Neuron (in vitro differentiated cells): ENCODE measurements around the gene STOML1.

ENCODE experiments used
- H2AFZ ChIP-seq: one replicate; pipeline ENCODE4 v1.6.1; 2013; ENCODE audit warnings: low read depth, mild to moderate bottlenecking, inconsistent platforms, low read length, moderate library complexity
- H3K27me3 ChIP-seq: one replicate; pipeline ENCODE4 v1.6.1; 2013; ENCODE audit warnings: low read length; ENCODE audit not compliant: insufficient read depth
- H3K36me3 ChIP-seq: one replicate; pipeline ENCODE4 v1.6.1; 2013; ENCODE audit warnings: low read length; ENCODE audit not compliant: insufficient read depth
- H3K4me1 ChIP-seq: one replicate; pipeline ENCODE4 v1.6.1; 2013; ENCODE audit warnings: low read length; ENCODE audit not compliant: insufficient read depth
- H3K4me3 ChIP-seq: 2 replicates; pipeline ENCODE4 v1.5.1; 2013; ENCODE audit warnings: mild to moderate bottlenecking, low read length, moderate library complexity
- H3K9me3 ChIP-seq: one replicate; pipeline ENCODE4 v1.6.1; 2013; ENCODE audit warnings: low read length

STOML1 gene

DNA sequence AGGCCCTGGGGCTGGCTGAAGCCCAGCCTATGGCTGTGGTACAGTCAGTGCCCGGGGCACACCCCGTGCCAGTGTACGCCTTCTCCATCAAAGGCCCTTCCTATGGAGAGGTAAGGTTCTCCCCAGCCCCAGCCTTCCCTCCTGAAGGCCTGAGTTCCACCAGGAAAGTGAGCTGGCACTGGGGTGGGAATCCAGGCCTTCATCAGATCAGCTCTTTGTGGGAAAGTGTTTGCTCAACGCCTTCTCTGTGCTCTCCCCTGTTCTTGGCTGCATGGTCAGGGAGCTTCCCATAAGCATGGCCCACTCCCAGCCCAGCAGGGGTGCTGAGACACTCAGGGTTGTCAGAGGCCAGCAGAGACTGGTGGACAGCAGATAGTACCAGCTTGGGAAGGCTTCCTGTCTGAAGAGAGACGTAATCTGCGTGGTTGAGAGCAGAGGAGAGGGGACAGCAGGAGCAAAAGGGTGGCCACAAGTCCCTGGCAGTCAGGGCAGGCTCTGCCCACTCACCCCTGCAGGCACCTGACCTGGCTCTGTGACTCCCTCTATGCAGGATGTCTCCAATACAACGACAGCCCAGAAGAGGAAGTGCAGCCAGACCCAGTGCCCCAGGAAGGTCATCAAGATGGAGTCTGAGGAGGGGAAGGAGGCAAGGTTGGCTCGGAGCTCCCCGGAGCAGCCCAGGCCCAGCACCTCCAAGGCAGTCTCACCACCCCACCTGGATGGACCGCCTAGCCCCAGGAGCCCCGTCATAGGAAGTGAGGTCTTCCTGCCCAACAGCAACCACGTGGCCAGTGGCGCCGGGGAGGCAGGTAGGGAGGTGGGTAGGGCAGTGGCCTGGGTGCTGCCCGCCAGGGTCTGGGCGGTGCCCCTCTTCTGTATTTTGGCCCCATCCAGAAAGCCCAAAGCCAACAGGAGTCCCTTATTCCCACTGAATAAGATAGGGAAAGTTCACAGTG is 40.8 kb upstream of the STOML1 start:
- Histone ChIP-seq H2AFZ (no peak overlapping the region), H3K27me3 (no peaks in the 10 kb centered on the region), H3K36me3 (peaks cover 18% of the 10 kb centered on the region), H3K4me3 (no peak overlapping the region), H3K4me1 (peaks cover 3% of the 10 kb centered on the region), H3K9me3 (no peaks in the 10 kb centered on the region)

- Histone ChIP-seq H3K4me3 (no peak overlapping the region), H3K36me3 (peaks cover 18% of the 10 kb centered on the region), H3K27me3 (no peaks in the 10 kb centered on the region), H2AFZ (no peak overlapping the region), H3K4me1 (peaks cover 1% of the 10 kb centered on the region), H3K9me3 (no peaks in the 10 kb centered on the region)
Observed at GRCh38 chr15:74032046-74032445, 40.0 kb upstream of the STOML1 start.

DNA sequence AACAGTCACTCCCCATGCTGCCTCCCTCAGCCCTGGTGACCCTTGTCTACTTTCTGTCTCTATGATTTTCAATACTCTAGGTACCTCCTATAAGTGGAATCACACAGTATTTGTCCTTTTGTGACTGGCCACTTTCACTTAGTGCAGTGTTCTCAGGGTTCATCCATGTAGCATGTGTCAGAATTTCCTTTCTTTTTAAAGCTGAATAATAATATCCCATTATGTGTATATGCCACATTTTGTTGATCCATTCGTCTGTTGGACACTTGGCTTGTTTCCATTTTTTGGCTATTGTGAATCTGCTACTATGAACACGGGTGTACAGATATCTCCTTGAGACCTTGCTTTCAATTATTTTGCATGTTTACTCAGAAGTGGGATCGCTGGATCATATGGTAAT is 36.6 kb upstream of the STOML1 start:
- Histone ChIP-seq H3K9me3 (no peaks in the 10 kb centered on the region), H3K27me3 (no peaks in the 10 kb centered on the region), H3K4me1 (no peaks in the 10 kb centered on the region), H3K36me3 (peaks cover 20% of the 10 kb centered on the region), H2AFZ (no peak overlapping the region), H3K4me3 (no peak overlapping the region)

GRCh38 chr15:74027688-74028087 is 35.6 kb upstream of the STOML1 start:
- peaks cover 28% of the 10 kb centered on the region for H3K36me3 ChIP-seq
- H2AFZ ChIP-seq, result no peak overlapping the region
- H3K4me3 ChIP-seq, result no peak overlapping the region
- H3K27me3 ChIP-seq, result no peaks in the 10 kb centered on the region
- no peaks in the 10 kb centered on the region for H3K9me3 ChIP-seq
- no peaks in the 10 kb centered on the region for H3K4me1 ChIP-seq

GRCh38 chr15:74025436-74025835 is 33.3 kb upstream of the STOML1 start:
- Histone ChIP-seq H3K4me1 (no peaks in the 10 kb centered on the region), H3K9me3 (no peaks in the 10 kb centered on the region), H3K36me3 (peaks cover 29% of the 10 kb centered on the region), H3K27me3 (no peaks in the 10 kb centered on the region), H3K4me3 (no peak overlapping the region), H2AFZ (no peak overlapping the region)

- Histone ChIP-seq H3K27me3 (no peaks in the 10 kb centered on the region), H2AFZ (no peak overlapping the region), H3K4me1 (no peaks in the 10 kb centered on the region), H3K9me3 (no peaks in the 10 kb centered on the region), H3K36me3 (peaks cover 29% of the 10 kb centered on the region), H3K4me3 (no peak overlapping the region)
Observed at GRCh38 chr15:74024687-74025086, 32.6 kb upstream of the STOML1 start.

GRCh38 chr15:74022706-74023470 is 30.8 kb upstream of the STOML1 start:
- Histone ChIP-seq H3K4me3 (no peak overlapping the region), H3K27me3 (no peaks in the 10 kb centered on the region), H3K4me1 (no peaks in the 10 kb centered on the region), H2AFZ (no peak overlapping the region), H3K36me3 (peaks cover 29% of the 10 kb centered on the region), H3K9me3 (no peaks in the 10 kb centered on the region)

GRCh38 chr15:74019734-74020133 is 27.6 kb upstream of the STOML1 start:
- Histone ChIP-seq H3K9me3 (no peaks in the 10 kb centered on the region), H3K27me3 (no peaks in the 10 kb centered on the region), H3K4me1 (no peaks in the 10 kb centered on the region), H2AFZ (no peak overlapping the region), H3K4me3 (no peak overlapping the region), H3K36me3 (peaks cover 19% of the 10 kb centered on the region)

- Histone ChIP-seq H3K27me3 (no peaks in the 10 kb centered on the region), H3K9me3 (peaks cover 2% of the 10 kb centered on the region), H3K36me3 (peaks cover 5% of the 10 kb centered on the region), H2AFZ (no peak overlapping the region), H3K4me1 (no peaks in the 10 kb centered on the region), H3K4me3 (no peak overlapping the region)
Observed at GRCh38 chr15:74013374-74013894, 21.3 kb upstream of the STOML1 start.

DNA sequence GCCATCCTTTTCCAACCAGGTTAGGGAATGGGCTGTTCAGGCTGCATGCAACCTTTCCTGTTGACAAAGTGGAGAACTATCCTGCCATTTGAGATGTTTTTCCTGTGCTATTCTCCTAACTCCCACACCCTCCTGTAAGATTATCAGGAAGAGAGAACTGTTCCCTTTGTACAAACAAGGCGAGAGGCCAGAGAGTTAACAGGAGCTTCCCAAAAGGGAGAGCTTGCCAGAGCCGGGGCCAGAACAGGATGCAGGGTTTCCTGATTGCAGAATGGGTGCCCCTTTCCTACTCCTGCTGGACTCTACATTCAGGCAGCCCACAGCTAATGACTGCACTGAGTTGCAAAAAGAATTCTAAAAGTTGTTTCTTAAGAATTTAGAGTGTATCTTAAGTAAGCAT is 19.5 kb upstream of the STOML1 start:
- H3K27me3 ChIP-seq, result no peaks in the 10 kb centered on the region
- peaks cover 14% of the 10 kb centered on the region for H3K36me3 ChIP-seq
- peaks cover 2% of the 10 kb centered on the region for H3K9me3 ChIP-seq
- H2AFZ ChIP-seq, result no peak overlapping the region
- H3K4me3 ChIP-seq, result no peak overlapping the region
- no peaks in the 10 kb centered on the region for H3K4me1 ChIP-seq

GRCh38 chr15:74010929-74011540 is 18.9 kb upstream of the STOML1 start:
- peaks cover 15% of the 10 kb centered on the region for H3K36me3 ChIP-seq
- peaks cover 2% of the 10 kb centered on the region for H3K9me3 ChIP-seq
- H2AFZ ChIP-seq, result no peak overlapping the region
- H3K4me1 ChIP-seq, result no peaks in the 10 kb centered on the region
- no peaks in the 10 kb centered on the region for H3K27me3 ChIP-seq
- no peak overlapping the region for H3K4me3 ChIP-seq

DNA sequence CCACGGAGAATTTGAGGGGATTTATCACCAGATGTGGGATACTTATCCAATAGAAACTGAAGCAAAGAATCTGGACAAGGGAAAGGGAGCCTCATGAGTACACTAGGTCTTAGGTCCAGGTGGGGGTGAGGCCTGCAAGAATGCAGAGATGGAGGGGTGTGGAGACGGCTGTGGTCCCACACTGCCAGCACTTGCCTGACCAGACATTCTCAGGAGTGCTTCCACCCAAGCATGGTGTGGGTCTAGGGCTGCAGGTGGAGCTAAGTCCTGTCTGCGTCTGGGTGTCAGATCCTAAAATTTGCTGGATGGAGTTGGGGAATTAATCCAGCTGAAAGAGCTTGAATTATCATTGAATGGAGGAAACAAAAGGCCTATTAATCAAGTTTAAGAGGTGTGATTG is 16.8 kb upstream of the STOML1 start:
- no peaks in the 10 kb centered on the region for H3K27me3 ChIP-seq
- H3K4me1 ChIP-seq, result no peaks in the 10 kb centered on the region
- H2AFZ ChIP-seq, result no peak overlapping the region
- no peak overlapping the region for H3K4me3 ChIP-seq
- H3K36me3 ChIP-seq, result peaks cover 15% of the 10 kb centered on the region
- peaks cover 4% of the 10 kb centered on the region for H3K9me3 ChIP-seq
